Uterus (tissue), 4 donors: Measurements from ENCODE around the gene ETF1. TPM values are rescaled to one million over a fixed set of nuclear protein-coding genes. Genes with fewer than 3 reads are reported as not detected.

Experiments
- DNase-seq, 2 donors: peaks; one replicate each; pipeline ENCODE4 v3.0.0-alpha.2; 2019 to 2020
- H3K27ac ChIP-seq, 2 donors: fragments of 200-600 bp; sonication (generic); 1 replicate in 1 of 2; 2 replicates in 1 of 2; pipeline ENCODE4 v1.5.1; 2016 to 2018
- H3K27me3 ChIP-seq, 2 donors: fragments of 200-600 bp; sonication (generic); one replicate each; pipeline ENCODE4 v1.5.1; 2018 to 2019; ENCODE audit warnings: control low read depth in 1 of 2
- H3K36me3 ChIP-seq, 2 donors: fragments of 200-600 bp; sonication (generic); one replicate each; pipeline ENCODE4 v1.5.1; 2019; ENCODE audit warnings: control low read depth in 1 of 2
- H3K4me1 ChIP-seq, 2 donors: fragments of 200-600 bp; sonication (generic); one replicate each; pipeline ENCODE4 v1.5.1; 2018 to 2019; ENCODE audit warnings: control low read depth in 1 of 2
- H3K4me3 ChIP-seq, 2 donors: fragments of 200-600 bp; sonication (generic); 1 replicate in 1 of 2; 2 replicates in 1 of 2; pipeline ENCODE4 v1.5.1; 2018 to 2019; ENCODE audit warnings: mild to moderate bottlenecking in 1 of 2
- H3K9me3 ChIP-seq, 2 donors: fragments of 200-600 bp; sonication (generic); one replicate each; pipeline ENCODE4 v1.5.1; 2019; ENCODE audit warnings: control low read depth in 1 of 2
- CTCF ChIP-seq, 4 experiments: fragments of 200-600 bp in 2 of 4; fragments of 450-650 bp in 2 of 4; sonication (generic) in 2 of 4; IDR thresholded peaks; one replicate each; pipeline ENCODE4 v1.5.1; 2016 to 2019; ENCODE audit warnings: antibody characterized with exemption in 4 of 4, mild to moderate bottlenecking in 2 of 4, moderate library complexity in 1 of 4
- POLR2A ChIP-seq, 2 donors: fragments of 450-650 bp; IDR thresholded peaks; one replicate each; pipeline ENCODE4 v1.6.1; 2016; ENCODE audit warnings: antibody characterized with exemption in 2 of 2, mild to moderate bottlenecking in 1 of 2, moderate library complexity in 1 of 2
- intact Hi-C: fragments of 100-400 bp; cut with DNase I; formaldehyde crosslinking; loops from one replicate; pipeline ENCODE4 v1.15.1; 2023; ENCODE audit warnings: low total_unique reads
- total RNA-seq, 4 donors: library from RNA; depleted of rRNA in 3 of 4; stranded (reverse); fragments of >200 nt in 3 of 4; gene quantifications; one replicate each; pipeline versions ENCODE4 v1.1.0 to v1.2.4, GENCODE V29; 2014 to 2023
- donor health status: DM: yes; HTN: yes; CAD: no.

ETF1 gene
- total RNA-seq, 4 donors from 2014 or later, result 40.9 to 129 (median 87.8) TPM

- Histone ChIP-seq H3K9me3 (no peaks in the 10 kb centered on the region), H3K27ac (peak overlapping the region; percentile 95 to 99), H3K27me3 (no peaks in the 10 kb centered on the region), H3K36me3 (no peaks in the 10 kb centered on the region), H3K4me1 (peaks cover 0 to 8% of the 10 kb centered on the region in 2 donors), H3K4me3 (peak overlapping the region; percentile 69 to 75)
- intact Hi-C loops, result loop anchor here (5.0 kb wide), 1 partner anchor 38 kb away; no protein-coding TSS in a partner anchor
- peak; percentile 96 to 99 for DNase-seq
- TF ChIP-seq POLR2A (IDR thresholded peaks at IDR 0.05) (peak in 1 of 2 donors; percentile 56), CTCF (IDR thresholded peaks at IDR 0.05) (peak in 1 of 4 experiments; percentile 33)
Observed at GRCh38 chr5:138464388-138465260, 78.4 kb downstream of the ETF1 start.

GRCh38 chr5:138464008-138464387 is 79.0 kb downstream of the ETF1 start:
- DNase-seq, result peak; percentile 94 to 98
- Histone ChIP-seq H3K27me3 (no peaks in the 10 kb centered on the region), H3K36me3 (no peaks in the 10 kb centered on the region), H3K27ac (peak overlapping the region; percentile 95 to 99), H3K4me1 (peaks cover 0 to 8% of the 10 kb centered on the region in 2 donors), H3K4me3 (peak overlapping the region; percentile 69 to 75), H3K9me3 (no peaks in the 10 kb centered on the region)
- TF ChIP-seq CTCF (IDR thresholded peaks at IDR 0.05) (peak; percentile 83 to 94 (median 86)), POLR2A (IDR thresholded peaks at IDR 0.05) (peak; percentile 59 to 82)
- intact Hi-C loops, result loop anchor here (5.0 kb wide), 1 partner anchor 38 kb away; no protein-coding TSS in a partner anchor

GRCh38 chr5:138463419-138464007 is 79.5 kb downstream of the ETF1 start:
- Histone ChIP-seq H3K9me3 (no peaks in the 10 kb centered on the region), H3K27me3 (no peaks in the 10 kb centered on the region), H3K4me1 (peaks cover 0 to 8% of the 10 kb centered on the region in 2 donors), H3K4me3 (peak overlapping the region; percentile 69 to 75), H3K36me3 (no peaks in the 10 kb centered on the region), H3K27ac (peak overlapping the region; percentile 95 to 99)
- DNase-seq, result peak in 1 of 2 donors; percentile 48
- TF ChIP-seq POLR2A (IDR thresholded peaks at IDR 0.05) (no peak), CTCF (IDR thresholded peaks at IDR 0.05) (peak in 1 of 4 experiments; percentile 31)
- intact Hi-C loops, result loop anchor here (5.0 kb wide), 1 partner anchor 39 kb away; no protein-coding TSS in a partner anchor

- Histone ChIP-seq H3K27ac (peak overlapping the region in 1 of 2 donors; percentile 34), H3K27me3 (no peaks in the 10 kb centered on the region), H3K9me3 (no peaks in the 10 kb centered on the region), H3K36me3 (no peaks in the 10 kb centered on the region), H3K4me3 (no peak overlapping the region), H3K4me1 (no peaks in the 10 kb centered on the region)
- intact Hi-C loops, result loop anchor here (5.0 kb wide), 1 partner anchor 41 kb away; no protein-coding TSS in a partner anchor
- DNase-seq, result no peak
- no peak for TF ChIP-seq POLR2A (IDR thresholded peaks at IDR 0.05)
Observed at GRCh38 chr5:138461343-138462125, 81.5 kb downstream of the ETF1 start.

GRCh38 chr5:138460032-138460693 is 82.9 kb downstream of the ETF1 start:
- Histone ChIP-seq H3K9me3 (no peaks in the 10 kb centered on the region), H3K4me1 (no peaks in the 10 kb centered on the region), H3K4me3 (no peak overlapping the region), H3K27ac (no peak overlapping the region), H3K27me3 (no peaks in the 10 kb centered on the region), H3K36me3 (no peaks in the 10 kb centered on the region)
- DNase-seq, result no peak
- intact Hi-C loops, result loop anchor here (5.0 kb wide), 1 partner anchor 42 kb away; no protein-coding TSS in a partner anchor
- TF ChIP-seq POLR2A (IDR thresholded peaks at IDR 0.05) (no peak), CTCF (IDR thresholded peaks at IDR 0.05) (no peak)
